Ovary (tissue), 3 donors: ENCODE data around the gene ANKRD6.

Experiments used
- CTCF ChIP-seq, 3 donors: fragments of 450-650 bp in 2 of 3; fragments of 200-600 bp in 1 of 3; IDR thresholded peaks; one replicate each; pipeline versions ENCODE4 v1.5.1 to v1.8.0; 2016 to 2022; ENCODE audit warnings: antibody characterized with exemption in 3 of 3, mild to moderate bottlenecking in 1 of 3
- POLR2A ChIP-seq: fragments of 450-650 bp; IDR thresholded peaks from one replicate; pipeline ENCODE4 v1.6.1; 2017; ENCODE audit warnings: antibody characterized with exemption, mild to moderate bottlenecking, moderate library complexity
- donor health status: DM: no; HTN: no; CAD: no.

- TF ChIP-seq POLR2A (no peak), CTCF (IDR thresholded peaks at IDR 0.05) (no peak)
These were observed 76.0 kb downstream of the ANKRD6 start for GRCh38 chr6:89508755-89509563.
